CD14-positive monocyte (primary cell): ENCODE measurements around the gene PET117. TPM values are rescaled to one million over a fixed set of nuclear protein-coding genes. Genes with fewer than 3 reads are reported as not detected.

Experiments
- DNase-seq, 3 donors: peaks; one replicate each; pipeline ENCODE4 v3.0.0-alpha.2; 2011 to 2022
- H2AFZ ChIP-seq: 2 replicates; pipeline ENCODE4 v1.6.0; 2012; ENCODE audit warnings: mild to moderate bottlenecking, low read depth, low read length, inconsistent platforms; ENCODE audit not compliant: insufficient read depth, poor library complexity, severe bottlenecking
- H3K27ac ChIP-seq, 2 donors: 1 replicate in 1 of 2; 2 replicates in 1 of 2; pipeline ENCODE4 v1.5.1; 2012 to 2013; ENCODE audit warnings: low read length in 2 of 2, control low read depth in 1 of 2, inconsistent platforms in 1 of 2, low read depth in 1 of 2, mild to moderate bottlenecking in 1 of 2
- H3K27me3 ChIP-seq, 2 donors: one replicate each; pipeline versions ENCODE4 v1.6.0 to v1.6.1; 2011 to 2013; ENCODE audit warnings: low read length in 2 of 2; ENCODE audit not compliant: control insufficient read depth in 2 of 2, insufficient read depth in 2 of 2
- H3K36me3 ChIP-seq, 2 donors: replicated peaks in 1 of 2; 1 replicate in 1 of 2; 2 replicates in 1 of 2; pipeline versions ENCODE4 v1.5.1 to v1.6.1; 2012 to 2013; ENCODE audit warnings: low read length in 2 of 2, control low read depth in 1 of 2, inconsistent platforms in 1 of 2, mild to moderate bottlenecking in 1 of 2; ENCODE audit not compliant: insufficient read depth in 2 of 2, control insufficient read depth in 1 of 2
- H3K4me1 ChIP-seq, 2 donors: 1 replicate in 1 of 2; 2 replicates in 1 of 2; pipeline versions ENCODE4 v1.5.1 to v1.6.1; 2012 to 2013; ENCODE audit warnings: low read length in 2 of 2, control low read depth in 1 of 2, inconsistent platforms in 1 of 2, mild to moderate bottlenecking in 1 of 2, moderate library complexity in 1 of 2; ENCODE audit not compliant: insufficient read depth in 2 of 2, control insufficient read depth in 1 of 2
- H3K4me2 ChIP-seq: replicated peaks from 2 replicates; pipeline ENCODE3; 2012; ENCODE audit warnings: low read length, moderate library complexity, mild to moderate bottlenecking; ENCODE audit not compliant: poor library complexity, severe bottlenecking; ENCODE audit errors: extremely low read depth
- H3K4me3 ChIP-seq, 3 experiments: fragments of 200-600 bp in 1 of 3; sonication (generic) in 1 of 3; replicated peaks in 1 of 3; 1 replicate in 2 of 3; 2 replicates in 1 of 3; pipeline ENCODE4 v1.5.1; 2011 to 2013; ENCODE audit warnings: low read length in 3 of 3, mild to moderate bottlenecking in 3 of 3, control low read depth in 2 of 3, low read depth in 2 of 3, inconsistent platforms in 1 of 3, moderate library complexity in 1 of 3
- H3K79me2 ChIP-seq: 2 replicates; pipeline ENCODE4 v1.6.0; 2012; ENCODE audit warnings: mild to moderate bottlenecking, control low read depth, inconsistent platforms, low read length, moderate library complexity; ENCODE audit not compliant: insufficient read depth
- H3K9ac ChIP-seq: 2 replicates; pipeline ENCODE4 v1.6.0; 2017; ENCODE audit warnings: low read length, mild to moderate bottlenecking; ENCODE audit not compliant: insufficient read depth, poor library complexity, severe bottlenecking
- H3K9me3 ChIP-seq, 2 donors: replicated peaks in 1 of 2; 1 replicate in 1 of 2; 2 replicates in 1 of 2; pipeline versions ENCODE4 v1.5.1 to v1.6.1; 2012 to 2013; ENCODE audit warnings: low read length in 2 of 2, control low read depth in 1 of 2; ENCODE audit not compliant: control insufficient read depth in 1 of 2, insufficient read depth in 1 of 2
- H4K20me1 ChIP-seq: 2 replicates; pipeline ENCODE4 v1.6.0; 2012; ENCODE audit warnings: mild to moderate bottlenecking, low read length, control low read depth, moderate library complexity; ENCODE audit not compliant: insufficient read depth
- H3K27ac Mint-ChIP-seq, 7 donors: one replicate each; pipeline ENCODE4 v1.8.0; 2020; ENCODE audit warnings: mild to moderate bottlenecking in 7 of 7, mixed read lengths in 7 of 7, moderate library complexity in 6 of 7, inconsistent platforms in 2 of 7
- H3K27me3 Mint-ChIP-seq, 3 donors: one replicate each; pipeline ENCODE4 v1.8.0; 2021 to 2022; ENCODE audit warnings: low read depth in 3 of 3, mild to moderate bottlenecking in 3 of 3, mixed read lengths in 3 of 3, moderate library complexity in 3 of 3, inconsistent platforms in 1 of 3
- H3K36me3 Mint-ChIP-seq, 2 donors: one replicate each; pipeline ENCODE4 v1.8.0; 2020; ENCODE audit warnings: mixed read lengths in 2 of 2, inconsistent platforms in 1 of 2, mild to moderate bottlenecking in 1 of 2
- H3K4me1 Mint-ChIP-seq: one replicate; pipeline ENCODE4 v1.8.0; 2020; ENCODE audit warnings: mild to moderate bottlenecking, mixed read lengths
- H3K4me3 Mint-ChIP-seq, 2 donors: one replicate each; pipeline ENCODE4 v1.8.0; 2020; ENCODE audit warnings: mild to moderate bottlenecking in 2 of 2, mixed read lengths in 2 of 2, moderate library complexity in 1 of 2
- H3K9me3 Mint-ChIP-seq, 7 donors: one replicate each; pipeline ENCODE4 v1.8.0; 2020 to 2022; ENCODE audit warnings: mixed read lengths in 7 of 7, mild to moderate bottlenecking in 6 of 7, moderate library complexity in 6 of 7, inconsistent platforms in 2 of 7
- CTCF ChIP-seq: fragments of 200-600 bp; IDR thresholded peaks from one replicate; pipeline ENCODE4 v1.8.0; 2022; ENCODE audit warnings: antibody characterized with exemption, mild to moderate bottlenecking
- WGBS: methylation state at CpG from one replicate; pipeline ENCODE4 v1.1.5; 2013; ENCODE audit warnings: missing lambda C conversion rate; ENCODE audit not compliant: insufficient coverage; 5-methylcytosine and 5-hydroxymethylcytosine counted together
- intact Hi-C, 2 donors: fragments of 100-400 bp; cut with micrococcal nuclease; formaldehyde crosslinking; loops; one replicate each; pipeline versions ENCODE4 v1.15.0 to v1.15.1; 2023
- polyA plus RNA-seq, 3 donors: library from polyadenylated mRNA; depleted of rRNA in 1 of 3; unstranded in 2 of 3; stranded (reverse) in 1 of 3; fragments of 300-500 nt in 2 of 3; fragments of >200 nt in 1 of 3; fragmentation: Illumina TruSeq in 2 of 3; gene quantifications; 1 replicate in 2 of 3; 2 replicates in 1 of 3; pipeline ENCODE4 v1.2.3, GENCODE V29; 2012 to 2021

Gene PET117
- polyA plus RNA-seq, 3 donors = 3.9 to 19.5 (median 16.6) TPM

DNA sequence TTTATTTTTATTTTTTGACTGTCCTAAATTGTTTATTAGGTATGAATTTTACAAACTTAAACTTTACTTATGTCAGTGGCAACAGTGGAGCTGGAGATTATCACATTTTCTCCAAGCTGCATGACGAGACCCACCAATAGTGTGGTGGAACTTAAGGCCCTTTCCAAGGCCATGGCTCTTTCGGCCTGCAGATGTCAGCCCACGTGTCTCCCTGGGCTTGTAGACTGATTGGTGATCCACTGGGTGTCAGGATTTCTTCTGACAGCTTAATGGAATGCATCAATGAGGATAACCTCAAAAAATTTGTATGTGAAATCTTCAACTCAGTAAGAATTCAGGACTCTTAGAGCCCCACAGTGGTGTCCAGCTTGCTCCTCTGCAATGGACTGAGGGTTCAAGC is 47.6 kb upstream of the PET117 start:
- no peaks in the 10 kb centered on the region for H3K79me2 ChIP-seq
- no peak overlapping the region for H3K4me3 Mint-ChIP-seq
- no peaks in the 10 kb centered on the region for H3K4me1 Mint-ChIP-seq
- DNase-seq = no peak
- peaks cover 0 to 4% (median 0%) of the 10 kb centered on the region in 7 donors for H3K9me3 Mint-ChIP-seq
- no peaks in the 10 kb centered on the region for H3K4me1 ChIP-seq
- H3K27ac Mint-ChIP-seq = no peak overlapping the region
- H3K36me3 Mint-ChIP-seq = no peaks in the 10 kb centered on the region
- H2AFZ ChIP-seq = no peak overlapping the region
- H3K4me3 ChIP-seq = no peak overlapping the region
- intact Hi-C loops = no loop called here
- no peak overlapping the region for H3K4me2 ChIP-seq
- H4K20me1 ChIP-seq = no peaks in the 10 kb centered on the region
- TF ChIP-seq CTCF = no peak
- no peaks in the 10 kb centered on the region for H3K36me3 ChIP-seq
- 76% methylated on average over 2 of the region's 3 CpGs for WGBS
- H3K27me3 Mint-ChIP-seq = peaks cover 2 to 10% (median 9%) of the 10 kb centered on the region in 3 donors
- no peaks in the 10 kb centered on the region for H3K27me3 ChIP-seq
- H3K27ac ChIP-seq = no peak overlapping the region
- no peak overlapping the region for H3K9ac ChIP-seq
- no peaks in the 10 kb centered on the region for H3K9me3 ChIP-seq

DNA sequence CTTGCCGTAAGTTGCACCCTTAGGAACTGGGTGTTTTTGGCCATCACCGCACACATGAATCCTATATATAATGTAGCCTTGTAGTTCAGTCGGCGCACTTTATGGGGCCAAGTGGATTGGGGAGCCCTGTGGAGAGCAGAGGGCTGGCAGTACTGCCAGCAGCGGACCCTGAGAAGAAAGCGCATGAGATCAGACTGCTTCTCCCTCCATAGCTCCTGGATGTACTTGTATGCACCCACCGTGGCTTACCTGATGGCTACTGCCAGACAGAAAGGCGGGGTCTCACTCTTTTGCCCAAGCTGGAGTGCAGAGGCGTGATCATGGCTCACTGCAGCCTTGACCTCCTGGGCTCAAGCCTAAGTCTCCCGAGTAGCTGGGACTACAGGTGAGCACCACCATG is 47.2 kb upstream of the PET117 start:
- TF ChIP-seq CTCF = no peak
- no peaks in the 10 kb centered on the region for H3K4me1 Mint-ChIP-seq
- intact Hi-C loops = no loop called here

More for the DNA sequence above, 47.2 kb upstream of the PET117 start:
- Histone ChIP-seq H4K20me1 (no peaks in the 10 kb centered on the region), H3K27ac (no peak overlapping the region), H3K27me3 (no peaks in the 10 kb centered on the region), H3K9ac (no peak overlapping the region), H3K4me3 (no peak overlapping the region), H3K4me2 (no peak overlapping the region), H3K4me1 (no peaks in the 10 kb centered on the region), H2AFZ (no peak overlapping the region), H3K79me2 (no peaks in the 10 kb centered on the region), H3K9me3 (no peaks in the 10 kb centered on the region), H3K36me3 (no peaks in the 10 kb centered on the region)
- no peak for DNase-seq
- Mint-ChIP-seq H3K9me3 (peaks cover 0 to 4% (median 0%) of the 10 kb centered on the region in 7 donors), H3K27ac (no peak overlapping the region), H3K4me3 (no peak overlapping the region), H3K36me3 (no peaks in the 10 kb centered on the region), H3K27me3 (peaks cover 2 to 11% (median 10%) of the 10 kb centered on the region in 3 donors)
- whole genome bisulfite sequencing = 92% methylated on average over 5 of the region's 10 CpGs
